GM03348 (cell line): ENCODE measurements around the gene MYRFL.
A peak's percentile ranks its signal among the peaks of the same experiment; 100 is the strongest.
"Not testable (repeated sequence)": the region's sequence is repeated elsewhere in the genome, so short reads cannot be mapped to it uniquely, and the experiment has no call there.

ENCODE experiments used
- DNase-seq: peaks from one replicate; pipeline ENCODE4 v3.0.0; 2012; ENCODE audit warnings: low spot score

MYRFL gene

DNA sequence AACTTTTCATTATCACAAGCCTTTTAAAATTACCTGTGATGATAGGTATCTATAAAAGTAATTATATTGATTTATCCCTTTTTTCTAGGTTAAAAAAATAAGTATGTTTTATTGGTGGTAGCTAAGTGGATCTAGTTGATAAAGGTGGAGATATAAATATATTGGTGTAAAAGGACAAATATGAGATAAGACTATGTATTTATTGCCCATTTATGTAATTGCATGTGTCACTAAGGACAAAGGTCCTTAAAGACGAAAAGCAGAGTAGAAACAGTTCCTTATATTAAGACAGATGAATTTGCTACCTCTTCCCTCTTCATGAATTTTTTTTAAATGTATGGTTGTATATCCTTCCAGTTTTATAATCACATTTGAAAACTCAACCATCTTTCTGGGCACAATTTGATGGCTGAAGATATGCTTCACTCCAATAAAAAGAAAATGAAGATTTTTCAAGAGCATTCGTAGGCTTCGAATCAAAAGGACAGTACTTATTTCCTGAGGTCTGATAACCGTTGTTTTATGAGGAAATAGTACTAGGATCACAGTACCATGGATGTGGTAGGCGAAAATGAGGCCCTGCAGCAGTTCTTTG is at the start of gene MYRFL:
Gene MYRFL, plus strand, starts transcription at position 262 of the 595 bp plus-strand sequence. Its CDS starts 291 bp downstream, at position 553.
- no peak for DNase-seq

DNA sequence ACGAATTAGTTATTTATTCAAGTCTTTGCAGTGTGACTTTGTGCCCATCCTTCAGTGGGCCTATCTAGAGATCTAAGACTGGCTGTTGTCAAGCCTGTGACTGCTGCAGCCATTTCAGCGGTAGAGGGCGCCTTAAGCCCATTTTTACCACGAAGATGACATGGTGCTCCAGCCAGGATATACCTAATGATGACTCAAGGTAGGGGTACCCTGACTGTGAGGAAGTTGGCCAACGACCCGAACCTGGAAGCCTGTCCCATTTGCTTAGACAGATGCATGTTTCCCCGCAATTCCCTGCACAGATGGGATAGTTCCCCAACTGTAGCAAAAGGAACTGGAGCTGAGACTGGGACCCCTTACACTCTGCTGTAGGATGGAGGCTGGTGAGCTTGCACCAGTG is 45.1 kb upstream of the MYRFL start:
- DNase-seq, result peak; percentile 38

DNA sequence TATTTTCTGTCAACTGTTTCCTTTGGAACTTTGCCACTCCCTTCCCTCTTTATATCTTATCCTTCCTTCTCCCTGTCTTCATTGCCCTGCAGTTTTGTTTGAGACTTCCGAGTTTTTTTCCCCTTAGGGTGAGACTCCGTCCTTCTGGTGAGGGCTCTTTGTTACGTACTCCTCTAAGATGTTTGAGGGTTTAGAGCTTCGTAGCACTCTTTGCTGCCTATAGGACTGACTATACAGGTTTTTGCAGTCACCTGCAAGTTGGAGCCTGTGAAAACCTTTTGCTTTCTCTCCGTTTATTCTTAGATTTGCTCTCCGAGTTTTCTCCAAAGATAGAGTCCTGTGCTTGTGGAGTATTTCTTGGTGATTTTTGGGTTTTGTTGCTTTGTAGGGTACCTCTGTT is 41.7 kb upstream of the MYRFL start:
- DNase-seq, result no peak

DNA sequence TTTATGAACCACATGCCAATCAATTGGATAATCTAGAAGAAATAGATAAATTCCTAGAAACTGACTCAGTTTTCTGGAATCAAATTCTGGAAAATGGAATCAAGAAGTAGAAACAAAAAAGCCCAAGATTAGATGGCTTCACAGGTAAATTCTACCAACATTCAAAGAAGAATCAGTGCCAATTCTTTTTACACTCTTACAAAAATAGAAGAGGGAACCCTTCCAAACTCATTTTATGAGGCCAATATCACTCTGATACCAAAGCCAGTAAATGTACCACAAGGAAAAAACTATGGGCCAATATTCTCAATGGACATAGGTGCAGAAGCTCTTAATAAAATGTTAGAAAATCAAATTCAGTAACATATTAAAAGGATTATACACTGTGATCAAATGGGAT is 35.7 kb upstream of the MYRFL start:
- DNase-seq, result no peak

DNA sequence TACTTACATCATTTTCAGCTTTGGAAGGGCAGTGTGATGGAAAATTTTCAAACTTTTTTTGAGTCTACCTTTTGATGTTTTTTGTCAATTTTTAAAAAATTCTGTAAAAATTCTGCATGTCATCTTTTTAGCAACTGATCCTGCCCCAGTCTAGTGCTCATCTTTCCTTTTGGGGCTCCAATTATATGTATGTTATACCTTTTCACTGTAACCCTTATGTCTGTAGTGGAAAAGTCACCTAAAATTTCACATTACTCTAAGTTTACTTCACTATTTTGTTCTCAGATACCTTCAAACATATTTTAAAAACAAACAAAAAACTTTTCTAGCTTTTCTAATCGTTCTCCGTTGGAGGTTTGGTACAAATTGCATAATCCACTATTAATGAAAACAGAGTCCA is 32.5 kb upstream of the MYRFL start:
- no peak for DNase-seq

DNA sequence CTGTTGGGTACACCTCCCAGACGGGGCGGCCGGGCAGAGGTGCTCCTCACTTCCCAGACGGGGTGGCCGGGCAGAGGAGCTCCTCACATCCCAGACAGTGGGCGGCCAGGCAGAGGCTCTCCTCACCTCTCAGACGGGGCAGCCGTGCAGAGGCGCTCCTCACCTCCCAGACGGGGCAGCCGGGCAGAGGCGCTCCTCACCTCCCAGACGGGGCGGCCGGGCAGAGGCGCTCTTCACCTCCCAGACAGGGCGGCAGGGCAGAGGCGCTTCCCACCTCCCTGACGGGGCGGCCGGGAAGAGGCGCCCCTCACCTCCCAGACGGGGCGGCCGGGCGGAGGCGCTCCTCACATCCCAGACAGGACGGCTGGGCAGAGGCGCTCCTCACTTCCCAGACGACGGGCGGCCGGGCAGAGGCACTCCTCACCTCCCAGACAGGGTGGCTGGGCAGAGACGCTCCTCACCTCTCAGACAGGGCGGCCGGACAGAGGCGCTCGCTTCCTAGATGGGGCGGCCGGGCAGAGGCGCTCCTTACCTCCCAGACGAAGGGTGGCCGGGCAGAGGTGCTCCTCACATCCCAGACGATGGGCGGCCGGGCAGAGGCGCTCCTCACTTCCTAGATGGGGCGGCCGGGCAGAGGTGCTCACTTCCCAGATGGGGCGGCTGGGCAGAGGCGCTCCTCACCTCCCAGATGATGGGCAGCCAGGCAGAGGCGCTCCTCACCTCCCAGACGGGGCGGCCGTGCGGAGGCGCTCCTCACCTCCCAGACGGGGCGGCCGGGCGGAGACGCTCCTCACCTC is 17.7 kb upstream of the MYRFL start:
- not testable (repeated sequence) for DNase-seq

DNA sequence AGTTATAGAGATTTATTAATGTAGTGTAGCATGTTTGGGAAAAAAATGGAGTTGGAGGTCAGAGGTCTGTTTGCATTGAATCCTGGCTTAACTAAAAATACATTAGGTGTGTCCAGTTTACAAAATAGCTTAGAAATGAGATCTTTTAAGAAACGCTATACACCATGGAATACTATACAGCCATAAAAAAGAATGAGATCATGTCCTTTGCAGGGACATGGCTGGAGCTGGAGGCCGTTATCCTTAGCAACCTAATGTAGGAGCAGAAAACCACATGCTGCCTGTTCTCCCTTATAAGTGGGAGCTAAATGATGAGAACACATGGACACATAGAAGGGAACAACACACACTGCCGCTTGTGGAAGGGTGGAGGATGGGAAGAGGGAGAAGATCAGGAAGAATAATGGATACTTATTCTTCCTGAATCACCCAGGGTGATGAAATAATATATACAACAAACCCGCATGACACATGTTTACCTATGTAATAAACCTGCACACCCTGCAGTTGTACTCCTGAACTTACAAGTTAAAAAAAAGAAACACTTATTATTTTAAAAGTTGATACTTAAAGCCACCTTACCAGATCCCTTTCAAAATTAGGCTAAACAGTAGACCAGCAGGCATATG is 14.0 kb upstream of the MYRFL start:
- no peak for DNase-seq

DNA sequence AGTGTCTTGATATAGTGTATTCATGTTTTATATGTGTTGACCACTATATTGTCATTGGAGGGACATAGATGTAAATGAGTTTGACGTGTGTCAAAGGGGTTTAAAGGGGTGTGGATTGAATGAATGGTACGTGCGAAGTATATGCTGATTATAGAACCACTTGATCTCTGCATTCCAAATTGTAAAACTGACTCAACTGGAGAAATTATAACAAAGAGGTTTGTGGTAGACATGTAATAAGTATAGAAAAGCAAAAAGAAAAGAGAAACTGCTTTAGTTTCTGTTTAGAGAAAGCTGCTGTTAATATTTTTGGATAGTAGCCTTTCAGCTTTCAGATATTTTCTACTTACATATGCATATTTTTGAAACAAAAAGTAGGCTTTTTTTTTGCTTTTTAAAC is 8.9 kb upstream of the MYRFL start:
- DNase-seq, result no peak

DNA sequence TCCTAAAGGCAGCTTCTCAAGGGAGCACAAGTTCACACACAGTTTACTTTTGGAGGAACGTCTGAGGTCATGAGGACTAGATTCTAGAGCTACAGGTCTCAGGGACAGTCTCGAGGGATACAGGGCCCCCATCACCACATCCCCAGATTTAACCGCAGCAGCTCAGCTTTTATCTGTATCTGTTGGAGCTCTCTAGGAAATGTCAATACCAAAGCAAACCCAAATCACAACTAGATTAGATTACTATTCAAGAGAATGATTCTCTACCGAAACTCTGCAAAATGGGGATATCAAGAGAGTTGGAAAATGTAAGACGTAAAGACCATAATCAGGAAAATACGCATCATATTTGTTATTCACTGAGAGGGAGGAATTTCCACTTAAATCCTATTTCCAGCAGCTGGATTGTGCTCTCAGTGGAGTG is 4.0 kb upstream of the MYRFL start:
- no peak for DNase-seq

DNA sequence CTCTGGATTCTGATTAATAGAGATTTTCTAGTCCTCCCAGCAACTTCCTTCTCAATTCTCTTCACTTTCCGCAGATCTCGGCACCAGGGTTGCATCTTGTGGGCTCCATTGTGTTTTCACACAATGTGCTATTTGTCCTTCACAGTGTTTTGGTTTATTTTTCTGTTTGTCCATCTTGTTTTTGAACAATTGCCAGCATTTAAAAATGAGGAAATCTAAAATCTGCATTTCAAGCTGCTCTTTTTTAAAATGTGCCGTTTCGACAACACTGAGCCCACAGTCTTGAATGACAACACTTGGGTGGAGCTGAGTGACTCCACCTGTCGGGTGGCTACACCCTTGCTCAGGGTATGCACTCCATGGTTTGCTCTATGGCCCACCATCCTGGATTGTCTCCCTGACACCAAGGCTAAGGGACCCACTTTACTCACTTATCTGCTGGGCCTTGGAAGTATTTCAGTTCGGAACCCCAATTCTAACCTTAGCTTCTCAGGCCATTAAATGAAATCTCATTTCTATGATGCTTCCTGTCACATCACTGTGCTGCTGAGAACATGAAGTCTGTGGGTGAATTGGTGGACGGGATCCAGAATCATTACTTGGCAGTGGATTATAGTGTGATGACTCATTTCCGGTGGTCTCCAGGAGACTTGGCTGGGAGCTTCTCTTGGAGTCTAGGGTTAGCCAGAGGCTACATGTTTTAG is 3.4 kb upstream of the MYRFL start:
- DNase-seq, result peak; percentile 11

DNA sequence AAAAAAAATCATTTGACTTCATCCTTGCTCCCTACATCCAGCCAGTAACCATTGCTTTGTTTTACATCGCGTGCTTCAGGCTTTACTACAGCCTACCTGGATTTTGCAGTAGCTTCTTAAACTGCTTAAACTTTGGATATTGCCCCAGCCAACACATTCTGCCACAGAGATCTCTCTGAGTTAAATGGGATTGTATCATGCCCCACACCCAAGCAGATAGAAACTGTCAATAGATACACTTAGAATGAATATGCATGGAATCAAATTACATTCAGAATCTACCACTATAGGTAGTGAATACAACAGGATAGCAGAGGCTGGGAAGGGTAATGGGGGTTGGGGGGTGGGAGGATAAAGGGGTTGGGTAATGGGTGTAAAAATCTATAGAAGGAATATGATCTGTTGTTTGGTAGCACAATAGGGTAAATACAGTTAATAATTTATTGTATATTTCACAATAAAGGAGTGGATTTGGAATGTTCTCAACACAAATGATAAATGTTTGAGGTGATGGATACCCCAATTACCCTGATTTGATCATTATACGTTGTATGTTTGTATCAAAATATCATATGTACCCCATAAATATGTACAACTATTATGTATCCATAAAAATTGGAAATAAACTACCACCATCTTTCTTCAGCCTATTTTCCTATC is 2.7 kb upstream of the MYRFL start:
- DNase-seq, result no peak

DNA sequence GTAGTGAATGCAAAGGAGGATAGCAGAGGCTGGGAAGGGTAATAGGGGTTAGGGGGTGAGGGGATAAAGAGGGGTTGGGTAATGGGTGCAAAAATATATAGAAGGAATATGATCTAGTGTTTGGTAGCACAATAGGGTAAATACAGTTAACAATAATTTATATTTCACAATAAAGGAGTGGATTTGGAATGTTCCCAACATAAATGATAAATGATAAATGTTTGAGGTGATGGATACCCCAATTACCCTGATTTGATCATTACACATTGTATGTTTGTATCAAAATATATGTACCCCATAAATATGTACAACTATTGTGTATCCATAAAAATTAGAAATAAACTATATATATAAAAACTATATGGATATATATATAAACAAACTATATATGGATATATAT is 999 bp upstream of the MYRFL start:
- no peak for DNase-seq

DNA sequence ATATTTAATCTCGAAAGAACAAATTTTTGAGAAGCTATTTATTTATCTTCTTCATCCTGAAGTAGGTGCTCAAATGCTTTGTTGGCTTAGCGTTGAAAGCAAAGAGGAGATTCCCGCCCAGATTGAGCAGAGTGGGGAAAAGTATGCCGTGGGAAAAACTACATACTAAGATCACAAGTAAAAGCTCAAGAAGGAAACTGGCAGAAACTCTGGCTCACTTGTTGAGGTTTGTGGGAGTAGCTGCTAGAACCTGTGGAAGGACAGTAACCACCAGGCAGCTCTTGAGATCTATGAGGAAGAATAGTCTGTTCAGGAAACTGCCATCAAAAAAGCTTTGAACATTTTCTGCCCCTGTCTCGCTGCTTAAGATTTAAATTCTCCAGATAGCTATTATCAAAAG is 3.9 kb downstream of the MYRFL start:
- DNase-seq, result no peak

DNA sequence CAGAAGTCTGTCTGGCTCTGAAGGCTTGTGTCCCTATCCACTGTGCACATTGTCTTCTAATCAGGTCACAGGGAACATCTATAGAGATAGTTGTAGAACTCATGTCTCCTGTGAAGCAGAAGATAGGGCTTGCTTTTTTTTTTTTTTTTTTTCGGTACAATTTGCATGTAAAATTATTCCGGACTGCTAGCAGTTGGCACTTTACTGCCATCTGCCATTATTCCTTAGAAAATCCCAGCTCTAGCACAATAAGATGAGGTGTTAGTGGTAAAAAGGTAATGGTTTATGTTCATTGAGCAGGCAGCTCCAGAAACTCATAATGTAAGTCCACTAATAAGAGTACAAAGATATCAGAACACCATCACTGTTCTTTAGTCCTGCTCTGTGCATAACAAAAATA is 8.7 kb downstream of the MYRFL start:
- no peak for DNase-seq

DNA sequence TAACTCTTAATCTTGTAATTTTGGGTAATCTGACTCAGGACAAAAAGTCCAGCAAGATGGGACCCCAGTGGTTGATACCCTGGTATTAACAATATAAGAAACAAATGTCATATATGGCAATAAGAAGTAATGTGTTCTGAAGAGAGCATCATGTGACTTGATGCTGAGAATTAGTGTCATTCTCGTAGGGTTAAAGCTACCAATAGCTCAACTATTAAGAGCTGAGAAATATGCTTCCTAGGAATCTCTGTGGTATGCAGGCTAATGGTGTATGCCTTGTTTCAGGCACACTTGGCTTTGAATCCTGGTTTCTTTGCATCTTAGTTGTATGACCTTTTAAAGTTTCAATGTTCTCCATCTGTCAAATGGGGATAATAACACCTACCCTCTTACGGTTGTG is 9.1 kb downstream of the MYRFL start:
- no peak for DNase-seq

DNA sequence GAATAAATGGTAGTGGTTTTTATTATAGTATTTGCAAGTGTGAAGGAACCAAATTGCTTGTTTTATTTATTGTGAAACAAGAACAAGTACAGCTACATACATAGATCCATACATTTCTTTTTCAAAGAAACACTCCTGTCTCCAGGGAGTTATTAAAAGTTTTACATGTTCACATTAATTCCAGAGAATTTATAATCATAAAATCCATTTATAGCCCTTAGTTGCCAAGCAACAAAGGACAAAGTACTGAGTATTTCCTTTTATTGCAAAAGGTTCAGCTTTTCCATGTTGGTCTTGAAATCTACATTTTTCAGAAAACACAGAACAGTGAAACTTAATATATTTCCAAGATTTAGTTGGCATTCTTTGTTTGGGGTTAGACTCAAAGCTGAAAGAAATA is 9.5 kb downstream of the MYRFL start:
- DNase-seq, result no peak

DNA sequence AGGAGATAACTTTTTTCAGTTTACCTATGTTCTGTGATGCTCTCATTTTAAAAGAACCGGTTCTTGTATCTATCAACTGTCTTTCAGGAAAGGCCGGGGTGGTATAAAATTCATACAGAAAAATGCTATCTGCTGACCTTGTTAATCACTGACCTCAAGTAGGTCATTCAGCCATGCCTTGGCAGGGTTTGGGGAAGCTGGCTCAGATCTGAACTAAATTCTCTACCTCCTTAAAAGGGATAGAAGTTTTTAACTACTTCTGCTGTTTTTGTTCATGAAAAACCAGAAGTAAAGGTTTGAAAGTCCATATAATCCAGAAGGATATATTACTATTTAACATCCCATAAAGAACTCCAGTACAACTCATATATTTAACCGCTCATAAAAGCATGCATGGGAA is 10.1 kb downstream of the MYRFL start:
- DNase-seq, result no peak

DNA sequence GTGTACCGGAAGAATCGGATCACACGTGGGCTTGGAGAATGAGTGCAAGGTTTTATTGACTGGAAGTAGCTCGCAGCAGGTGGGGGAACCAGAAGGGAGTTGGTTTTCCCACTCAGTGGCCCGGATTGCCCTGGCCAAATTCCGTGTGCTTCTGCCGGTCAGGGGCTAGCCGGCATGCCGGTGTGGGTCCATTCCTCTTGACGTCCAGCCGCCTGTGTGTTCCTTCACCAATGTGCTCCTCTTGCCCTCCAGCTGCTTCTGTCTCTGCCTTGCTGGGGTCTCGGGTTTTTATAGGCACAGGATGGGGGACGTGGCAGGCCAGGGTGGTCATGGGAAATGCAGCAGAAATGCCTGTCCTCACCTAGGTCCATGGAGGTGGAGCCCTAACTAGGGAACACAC is 11.0 kb downstream of the MYRFL start:
- no peak for DNase-seq

DNA sequence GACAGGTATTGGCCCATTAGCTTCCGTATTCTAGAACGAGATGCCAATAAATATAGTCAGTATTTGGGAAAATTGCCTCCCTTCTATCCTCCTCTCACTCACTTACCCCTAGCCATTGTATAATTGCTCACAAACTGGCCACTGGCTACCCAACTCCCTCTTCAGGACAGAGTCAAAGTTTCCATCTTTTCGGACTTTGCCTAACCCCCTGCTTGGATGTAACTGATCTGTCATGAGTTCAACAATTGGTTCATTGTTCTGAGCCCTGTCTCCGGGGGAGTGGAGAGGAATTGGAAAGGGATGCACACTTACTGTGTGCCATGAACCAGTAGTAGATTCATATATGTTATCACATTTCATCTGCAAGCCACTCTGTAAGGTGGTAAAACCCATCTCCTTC is 12.2 kb downstream of the MYRFL start:
- DNase-seq, result no peak

DNA sequence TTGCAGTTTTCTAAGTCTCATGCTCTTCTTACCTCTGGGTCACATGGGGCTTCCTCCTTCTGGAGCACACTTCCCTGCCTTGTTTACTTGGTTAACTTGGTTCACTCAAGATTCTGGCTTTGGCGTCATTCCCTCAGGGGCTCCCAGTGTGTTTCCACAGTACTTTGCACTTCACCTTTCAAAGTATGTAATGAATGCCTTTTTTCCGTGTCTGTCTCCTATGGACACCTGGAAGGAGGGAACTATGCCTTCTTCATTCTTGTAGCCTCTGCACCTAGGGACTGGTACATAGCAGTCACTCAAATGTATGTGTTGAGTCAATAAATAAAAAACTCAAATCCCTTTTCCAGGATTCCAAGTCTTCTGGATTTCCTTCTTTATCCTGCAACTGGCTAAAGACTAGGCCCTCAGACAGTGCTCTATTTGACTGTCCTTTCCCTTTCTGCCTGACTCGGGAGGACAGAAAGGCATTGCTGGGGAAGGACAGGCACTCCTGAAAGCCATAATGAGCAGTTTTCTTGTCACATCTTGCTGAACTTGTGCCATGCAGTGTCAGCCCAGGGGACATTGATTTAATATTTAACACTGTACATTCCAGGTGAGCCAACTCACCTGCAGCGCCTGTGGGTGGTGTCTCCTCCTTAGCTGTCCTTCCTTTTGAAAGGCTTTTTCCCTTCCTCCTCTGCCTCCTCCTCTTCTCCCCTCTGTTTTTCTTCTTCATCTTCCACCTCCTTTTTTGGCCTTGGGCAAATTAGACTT is 12.8 kb downstream of the MYRFL start:
- no peak for DNase-seq

DNA sequence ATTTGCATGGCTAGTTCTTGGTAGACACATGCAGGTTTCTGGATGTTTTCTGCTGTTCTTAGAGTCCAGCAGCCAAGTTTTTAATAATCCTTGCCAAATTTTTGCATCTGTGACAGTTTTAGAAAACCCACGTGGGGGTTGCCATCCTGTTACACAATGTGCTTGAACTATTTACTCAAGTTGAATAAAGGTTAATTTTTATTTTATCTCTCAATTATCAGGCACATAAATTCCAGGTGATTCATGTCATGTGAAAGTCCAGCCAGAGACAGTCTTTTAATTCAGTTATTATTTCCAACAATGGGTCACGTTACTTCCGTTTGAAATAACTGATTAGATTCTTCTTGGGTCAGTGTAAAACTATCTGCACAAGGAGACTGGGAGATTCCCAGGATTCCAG is 15.7 kb downstream of the MYRFL start:
- no peak for DNase-seq

DNA sequence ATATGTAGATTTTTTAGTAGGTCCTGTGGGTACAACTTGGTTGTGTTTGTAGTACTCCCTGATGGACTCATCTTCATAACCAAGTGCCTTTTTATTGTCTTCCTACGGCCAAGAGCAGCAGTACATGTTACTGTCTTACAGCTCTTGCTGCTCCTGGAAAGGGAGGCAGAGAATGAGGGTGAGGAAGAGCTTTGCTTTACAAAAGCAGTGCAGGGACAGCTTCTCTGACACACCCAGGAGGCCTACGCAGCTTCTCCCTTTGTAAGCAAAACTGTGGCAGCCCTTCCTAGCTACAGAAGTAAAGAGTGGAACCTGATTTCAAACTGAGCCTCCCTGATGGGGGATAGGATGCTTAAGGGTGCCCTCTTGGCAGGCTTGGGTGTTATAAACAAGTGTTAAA is 18.6 kb downstream of the MYRFL start:
- DNase-seq, result no peak
